B cell (primary cell): Measurements from ENCODE around the gene ZNF641. TPM values are rescaled to one million over a fixed set of nuclear protein-coding genes. Genes with fewer than 3 reads are reported as not detected.

Experiments used
- ATAC-seq: fragments of 200-7000 bp; cut with Tn5 transposase; one replicate; pipeline ENCODE4 v1.10.0; 2021; ENCODE audit warnings: low read depth, mild to moderate bottlenecking, moderate number of reproducible peaks, moderate library complexity
- CTCF ChIA-PET: fragments of 350-600 bp; sonication (Branson Sonifier 250); formaldehyde crosslinking; loops from one replicate; lab custom pipeline; 2021; ENCODE audit warnings: antibody characterized with exemption, inconsistent platforms; lab: Charles Lee
- POLR2A ChIA-PET: fragments of 350-600 bp; sonication (Branson Sonifier 250); formaldehyde crosslinking; loops from one replicate; lab custom pipeline; 2021; ENCODE audit warnings: antibody characterized with exemption; lab: Charles Lee
- DNase-seq: peaks from one replicate; pipeline ENCODE4 v3.0.0; 2013
- H2AFZ ChIP-seq: 2 replicates; pipeline ENCODE4 v1.6.1; 2012; ENCODE audit warnings: mild to moderate bottlenecking, low read depth, low read length; ENCODE audit not compliant: insufficient read depth, poor library complexity, severe bottlenecking
- H3K27ac ChIP-seq, 2 donors: 1 replicate in 1 of 2; 2 replicates in 1 of 2; pipeline ENCODE4 v1.5.1; 2012 to 2013; ENCODE audit warnings: low read length in 2 of 2, mild to moderate bottlenecking in 2 of 2, moderate library complexity in 1 of 2
- H3K27me3 ChIP-seq, 4 experiments: fragments of 200-600 bp in 1 of 4; sonication (generic) in 1 of 4; replicated peaks in 1 of 4; 1 replicate in 2 of 4; 2 replicates in 2 of 4; pipeline versions ENCODE4 v1.6.1 to v1.7.0; 2013 to 2016; ENCODE audit warnings: low read length in 3 of 4, mild to moderate bottlenecking in 2 of 4, mixed read lengths in 1 of 4, moderate library complexity in 1 of 4; ENCODE audit not compliant: insufficient read depth in 4 of 4, control insufficient read depth in 3 of 4; ENCODE audit errors: control extremely low read depth in 1 of 4
- H3K36me3 ChIP-seq, 2 experiments: replicated peaks in 1 of 2; 1 replicate in 1 of 2; 2 replicates in 1 of 2; pipeline versions ENCODE4 v1.6.1 to v1.7.1; 2013; ENCODE audit warnings: low read length in 1 of 2; ENCODE audit not compliant: insufficient read depth in 2 of 2, control insufficient read depth in 1 of 2; ENCODE audit errors: control extremely low read depth in 1 of 2, extremely low read depth in 1 of 2
- H3K4me1 ChIP-seq, 2 donors: fragments of 200-600 bp in 1 of 2; sonication (generic) in 1 of 2; 1 replicate in 1 of 2; 2 replicates in 1 of 2; pipeline versions ENCODE4 v1.5.1 to v1.6.1; 2013 to 2017; ENCODE audit warnings: low read length in 2 of 2; ENCODE audit not compliant: control insufficient read depth in 2 of 2, insufficient read depth in 2 of 2
- H3K4me2 ChIP-seq: replicated peaks from 2 replicates; pipeline ENCODE3; 2012; ENCODE audit warnings: mild to moderate bottlenecking, low read depth, low read length; ENCODE audit not compliant: poor library complexity, severe bottlenecking
- H3K4me3 ChIP-seq, 5 experiments: fragments of 200-600 bp in 1 of 5; sonication (generic) in 1 of 5; 1 replicate in 3 of 5; 2 replicates in 2 of 5; pipeline versions ENCODE4 v1.5.1 to v1.7.0; 2011 to 2016; ENCODE audit warnings: low read length in 4 of 5, mild to moderate bottlenecking in 4 of 5, low read depth in 2 of 5, control low read depth in 1 of 5, moderate library complexity in 1 of 5; ENCODE audit not compliant: insufficient read depth in 1 of 5; ENCODE audit errors: control extremely low read depth in 1 of 5, extremely low read depth in 1 of 5
- H3K79me2 ChIP-seq: fragments of 200-600 bp; sonication (generic); one replicate; pipeline ENCODE4 v1.6.0; 2016; ENCODE audit warnings: low read length; ENCODE audit not compliant: control insufficient read depth, insufficient read depth
- H3K9ac ChIP-seq: fragments of 200-600 bp; sonication (generic); 2 replicates; pipeline ENCODE4 v1.6.1; 2017; ENCODE audit warnings: mild to moderate bottlenecking, low read length, moderate library complexity
- H3K9me3 ChIP-seq, 3 donors: one replicate each; pipeline versions ENCODE4 v1.6.1 to v1.7.1; 2013; ENCODE audit warnings: low read length in 2 of 3; ENCODE audit not compliant: control insufficient read depth in 2 of 3, insufficient read depth in 1 of 3; ENCODE audit errors: control extremely low read depth in 1 of 3
- H4K20me1 ChIP-seq: 2 replicates; pipeline ENCODE4 v1.6.0; 2012; ENCODE audit warnings: mild to moderate bottlenecking, low read length; ENCODE audit not compliant: insufficient read depth, control insufficient read depth, poor library complexity, severe bottlenecking
- H3K27ac Mint-ChIP-seq: one replicate; pipeline ENCODE4 v1.8.0; 2021; ENCODE audit warnings: mixed read lengths
- H3K27me3 Mint-ChIP-seq: one replicate; pipeline ENCODE4 v1.8.0; 2021; ENCODE audit warnings: mixed read lengths
- H3K4me1 Mint-ChIP-seq: one replicate; pipeline ENCODE4 v1.8.0; 2021; ENCODE audit warnings: mixed read lengths
- H3K4me3 Mint-ChIP-seq: one replicate; pipeline ENCODE4 v1.8.0; 2021; ENCODE audit warnings: mixed read lengths
- H3K9me3 Mint-ChIP-seq: one replicate; pipeline ENCODE4 v1.8.0; 2022; ENCODE audit warnings: mixed read lengths; ENCODE audit not compliant: insufficient read depth
- EZH2 ChIP-seq: IDR thresholded peaks from 2 replicates; pipeline ENCODE4 v1.6.1; 2012; ENCODE audit warnings: borderline replicate concordance, low read depth, mild to moderate bottlenecking, moderate library complexity, low read length; ENCODE audit not compliant: insufficient read depth, poor library complexity, severe bottlenecking
- WGBS: methylation state at CpG from one replicate; pipeline ENCODE4 v1.1.5; 2013; ENCODE audit warnings: missing lambda C conversion rate; ENCODE audit not compliant: insufficient coverage; 5-methylcytosine and 5-hydroxymethylcytosine counted together
- intact Hi-C: fragments of 100-400 bp; cut with micrococcal nuclease; formaldehyde crosslinking; loops from one replicate; pipeline ENCODE4 v1.10.0; 2022
- polyA plus RNA-seq: library from polyadenylated mRNA; depleted of rRNA; stranded (reverse); fragments of >200 nt; gene quantifications from 2 replicates; pipeline ENCODE4 v1.2.3, GENCODE V29; 2012
- total RNA-seq, 2 donors: library from RNA; stranded (reverse); fragments of 120-200 nt in 1 of 2; gene quantifications; 1 replicate in 1 of 2; 2 replicates in 1 of 2; pipeline versions ENCODE4 v1.2.3 to v1.2.4, GENCODE V29; 2013 to 2022
- TF ChIP-seq, protein P1 (sequence below): fragments of 200-600 bp; IDR thresholded peaks from one replicate; pipeline ENCODE4 v1.8.0; 2022; ENCODE audit warnings: antibody characterized with exemption, mild to moderate bottlenecking

ZNF641 gene
- total and polyA plus RNA-seq, 2 donors (not counting 1 experiment from before 2014, with no cell fraction given), result 10.3 to 34.2 TPM

DNA sequence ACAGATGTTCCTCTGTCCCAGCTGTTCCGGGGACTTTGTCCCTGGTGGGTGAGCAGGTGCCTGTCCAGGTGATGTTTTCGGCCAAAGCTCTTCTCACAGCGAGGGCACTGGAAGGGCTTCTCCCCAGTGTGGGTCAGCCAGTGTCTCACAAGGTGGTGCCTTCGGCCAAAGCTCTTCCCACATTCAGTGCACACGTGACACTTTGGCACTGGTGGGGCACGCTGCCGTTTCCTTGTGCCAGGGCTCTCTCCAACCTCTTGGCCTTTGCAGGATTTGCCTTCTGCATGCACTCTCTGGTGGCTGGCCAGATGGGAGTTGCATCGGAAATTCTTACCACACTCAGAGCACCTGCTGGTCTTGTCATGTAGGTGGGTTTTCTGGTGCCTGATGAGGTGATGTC is 7.7 kb downstream of the ZNF641 start:
- Histone ChIP-seq H4K20me1 (no peaks in the 10 kb centered on the region), H3K36me3 (peaks cover 4 to 61% of the 10 kb centered on the region in 2 experiments), H3K9me3 (no peaks in the 10 kb centered on the region), H3K79me2 (no peaks in the 10 kb centered on the region), H3K4me2 (no peak overlapping the region), H2AFZ (no peak overlapping the region), H3K4me3 (no peak overlapping the region), H3K9ac (no peak overlapping the region), H3K27ac (no peak overlapping the region), H3K4me1 (no peaks in the 10 kb centered on the region), H3K27me3 (no peaks in the 10 kb centered on the region)
- 100% methylated on average over 5 of the region's 8 CpGs for WGBS
- no peaks in the 10 kb centered on the region for H3K9me3 Mint-ChIP-seq
- DNase-seq (no peak), ATAC-seq (no peak)
- CTCF ChIA-PET, result no interaction called here
- intact Hi-C loops, result no loop called here
- H3K4me1 Mint-ChIP-seq, result peaks cover 4% of the 10 kb centered on the region
- TF ChIP-seq, protein P1, sequence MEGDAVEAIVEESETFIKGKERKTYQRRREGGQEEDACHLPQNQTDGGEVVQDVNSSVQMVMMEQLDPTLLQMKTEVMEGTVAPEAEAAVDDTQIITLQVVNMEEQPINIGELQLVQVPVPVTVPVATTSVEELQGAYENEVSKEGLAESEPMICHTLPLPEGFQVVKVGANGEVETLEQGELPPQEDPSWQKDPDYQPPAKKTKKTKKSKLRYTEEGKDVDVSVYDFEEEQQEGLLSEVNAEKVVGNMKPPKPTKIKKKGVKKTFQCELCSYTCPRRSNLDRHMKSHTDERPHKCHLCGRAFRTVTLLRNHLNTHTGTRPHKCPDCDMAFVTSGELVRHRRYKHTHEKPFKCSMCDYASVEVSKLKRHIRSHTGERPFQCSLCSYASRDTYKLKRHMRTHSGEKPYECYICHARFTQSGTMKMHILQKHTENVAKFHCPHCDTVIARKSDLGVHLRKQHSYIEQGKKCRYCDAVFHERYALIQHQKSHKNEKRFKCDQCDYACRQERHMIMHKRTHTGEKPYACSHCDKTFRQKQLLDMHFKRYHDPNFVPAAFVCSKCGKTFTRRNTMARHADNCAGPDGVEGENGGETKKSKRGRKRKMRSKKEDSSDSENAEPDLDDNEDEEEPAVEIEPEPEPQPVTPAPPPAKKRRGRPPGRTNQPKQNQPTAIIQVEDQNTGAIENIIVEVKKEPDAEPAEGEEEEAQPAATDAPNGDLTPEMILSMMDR, result no peak
- no peak for TF ChIP-seq EZH2
- H3K27ac Mint-ChIP-seq, result no peak overlapping the region
- H3K4me3 Mint-ChIP-seq, result no peak overlapping the region
- POLR2A ChIA-PET, result no interaction called here
- H3K27me3 Mint-ChIP-seq, result no peaks in the 10 kb centered on the region

DNA sequence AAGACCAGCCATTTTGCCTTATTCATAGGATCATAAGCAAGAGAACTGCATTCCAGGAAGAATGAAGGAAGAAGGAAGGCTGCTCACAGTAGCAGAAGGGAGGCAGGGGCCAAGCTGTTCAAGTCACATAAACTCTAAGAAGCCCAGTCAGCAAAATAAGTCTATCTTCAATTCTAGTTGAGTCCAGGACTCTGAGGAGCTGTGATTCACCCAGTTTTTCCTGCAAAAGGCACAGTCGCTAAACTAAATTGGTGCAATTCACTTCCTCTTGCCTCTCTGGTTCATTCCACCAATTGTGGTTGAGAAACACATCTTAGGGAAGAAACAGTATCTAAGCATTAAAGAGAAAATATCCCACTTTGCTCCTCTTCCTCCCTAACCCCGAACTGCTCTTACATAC is 9.8 kb downstream of the ZNF641 start:
- Mint-ChIP-seq H3K27me3 (no peaks in the 10 kb centered on the region), H3K27ac (no peak overlapping the region), H3K4me1 (peaks cover 2% of the 10 kb centered on the region), H3K9me3 (no peaks in the 10 kb centered on the region), H3K4me3 (no peak overlapping the region)
- ChIA-PET POLR2A (no interaction called here), CTCF (interaction anchor here (0.7 kb wide), 1 partner anchor 278 kb away, joined by 3 read pairs; no protein-coding TSS in a partner anchor)
- H3K79me2 ChIP-seq, result no peaks in the 10 kb centered on the region
- no peak overlapping the region for H3K9ac ChIP-seq
- no peak for TF ChIP-seq EZH2
- TF ChIP-seq, protein P1, result no peak
- no peaks in the 10 kb centered on the region for H3K9me3 ChIP-seq
- H3K27ac ChIP-seq, result no peak overlapping the region
- peaks cover 4 to 44% of the 10 kb centered on the region in 2 experiments for H3K36me3 ChIP-seq
- intact Hi-C loops, result no loop called here
- H2AFZ ChIP-seq, result no peak overlapping the region
- H4K20me1 ChIP-seq, result no peaks in the 10 kb centered on the region
- H3K4me3 ChIP-seq, result no peak overlapping the region
- H3K4me2 ChIP-seq, result no peak overlapping the region
- no peaks in the 10 kb centered on the region for H3K27me3 ChIP-seq
- H3K4me1 ChIP-seq, result no peaks in the 10 kb centered on the region
- ATAC-seq (no peak), DNase-seq (no peak)
- no CpG with 5 or more reads among the region's 2 CpGs for WGBS
